ENCODE results near the gene NAGPA.

The NAGPA gene

GRCh38 chr16:5069048-5069447 lies 35.3 kb upstream of the NAGPA start:
- Mint-ChIP-seq H3K4me1 (peaks cover 28% of the 10 kb centered on the region), H3K36me3 (peaks cover 20% of the 10 kb centered on the region), H3K9me3 (no peaks in the 10 kb centered on the region), H3K4me3 (no peak overlapping the region), H3K27ac (no peak overlapping the region)
- ATAC-seq (no peak), DNase-seq (ENCODE audit: low spot score in 2 of 2) (no peak)

GRCh38 chr16:5066511-5066910 lies 32.8 kb upstream of the NAGPA start:
- H3K4me3 Mint-ChIP-seq, result no peak overlapping the region
- H3K4me1 Mint-ChIP-seq, result peaks cover 10% of the 10 kb centered on the region
- peaks cover 3% of the 10 kb centered on the region for H3K36me3 Mint-ChIP-seq
- no peak for DNase-seq (ENCODE audit: low spot score in 2 of 2)
- no peaks in the 10 kb centered on the region for H3K9me3 Mint-ChIP-seq
- no peak for ATAC-seq
- H3K27ac Mint-ChIP-seq, result no peak overlapping the region

GRCh38 chr16:5065813-5066212 lies 32.1 kb upstream of the NAGPA start, which contains the start of gene C16orf89:
Gene C16orf89, minus strand, starts transcription at chr16:5065956. Its CDS starts 48 bp downstream, at chr16:5065908.
- H3K27ac Mint-ChIP-seq, result no peak within 1 kb of the TSS
- no peaks in the 10 kb centered on the region for H3K36me3 Mint-ChIP-seq
- no peak within 1 kb of the TSS for H3K4me3 Mint-ChIP-seq
- DNase-seq (ENCODE audit: low spot score in 2 of 2) (no peak), ATAC-seq (peak; percentile 28)
- H3K4me1 Mint-ChIP-seq, result peaks cover 3% of the 10 kb centered on the region
- H3K9me3 Mint-ChIP-seq, result no peaks in the 10 kb centered on the region

- ATAC-seq (no peak), DNase-seq (ENCODE audit: low spot score in 2 of 2) (no peak)
- no peaks in the 10 kb centered on the region for H3K4me1 Mint-ChIP-seq
- no peaks in the 10 kb centered on the region for H3K36me3 Mint-ChIP-seq
- H3K27ac Mint-ChIP-seq, result no peak overlapping the region
- no peak overlapping the region for H3K4me3 Mint-ChIP-seq
- no peaks in the 10 kb centered on the region for H3K9me3 Mint-ChIP-seq
Measured at GRCh38 chr16:5065326-5065725, 31.6 kb upstream of the NAGPA start.

- Mint-ChIP-seq H3K4me3 (no peak overlapping the region), H3K9me3 (no peaks in the 10 kb centered on the region), H3K36me3 (no peaks in the 10 kb centered on the region), H3K27ac (no peak overlapping the region), H3K4me1 (no peaks in the 10 kb centered on the region)
- DNase-seq (ENCODE audit: low spot score in 2 of 2) (no peak), ATAC-seq (no peak)
Measured at GRCh38 chr16:5064915-5065314, 31.2 kb upstream of the NAGPA start.

GRCh38 chr16:5062790-5063765 lies 29.3 kb upstream of the NAGPA start:
- DNase-seq (ENCODE audit: low spot score in 2 of 2) (no peak), ATAC-seq (no peak)
- Mint-ChIP-seq H3K4me1 (no peaks in the 10 kb centered on the region), H3K27ac (no peak overlapping the region), H3K4me3 (no peak overlapping the region), H3K9me3 (no peaks in the 10 kb centered on the region), H3K36me3 (no peaks in the 10 kb centered on the region)

- Mint-ChIP-seq H3K4me1 (no peaks in the 10 kb centered on the region), H3K27ac (no peak overlapping the region), H3K4me3 (no peak overlapping the region)
Measured at GRCh38 chr16:5062051-5062450, 28.3 kb upstream of the NAGPA start.

GRCh38 chr16:5060073-5060641 lies 26.4 kb upstream of the NAGPA start:
- no peaks in the 10 kb centered on the region for H3K9me3 Mint-ChIP-seq
- H3K36me3 Mint-ChIP-seq, result no peaks in the 10 kb centered on the region
- H3K27ac Mint-ChIP-seq, result no peak overlapping the region
- H3K4me3 Mint-ChIP-seq, result no peak overlapping the region
- no peak for DNase-seq (ENCODE audit: low spot score in 2 of 2)
- H3K4me1 Mint-ChIP-seq, result no peaks in the 10 kb centered on the region
- no peak for ATAC-seq

More at GRCh38 chr16:5062051-5062450, 28.3 kb upstream of the NAGPA start:
- no peaks in the 10 kb centered on the region for H3K9me3 Mint-ChIP-seq
- DNase-seq (ENCODE audit: low spot score in 2 of 2) (no peak), ATAC-seq (no peak)
- no peaks in the 10 kb centered on the region for H3K36me3 Mint-ChIP-seq

GRCh38 chr16:5059386-5060072 lies 25.8 kb upstream of the NAGPA start:
- no peak overlapping the region for H3K27ac Mint-ChIP-seq

GRCh38 chr16:5058476-5058875 lies 24.7 kb upstream of the NAGPA start:
- no peak for ATAC-seq
- Mint-ChIP-seq H3K9me3 (no peaks in the 10 kb centered on the region), H3K36me3 (no peaks in the 10 kb centered on the region), H3K4me1 (no peaks in the 10 kb centered on the region), H3K4me3 (no peak overlapping the region), H3K27ac (no peak overlapping the region)
- DNase-seq (ENCODE audit: low spot score in 2 of 2), result no peak

More at GRCh38 chr16:5059386-5060072, 25.8 kb upstream of the NAGPA start:
- no peak for ATAC-seq
- Mint-ChIP-seq H3K4me3 (no peak overlapping the region), H3K9me3 (no peaks in the 10 kb centered on the region), H3K36me3 (no peaks in the 10 kb centered on the region), H3K4me1 (no peaks in the 10 kb centered on the region)
- DNase-seq (ENCODE audit: low spot score in 2 of 2), result no peak

- no peak overlapping the region for H3K27ac Mint-ChIP-seq
- H3K36me3 Mint-ChIP-seq, result no peaks in the 10 kb centered on the region
- peak; percentile 85 for ATAC-seq
- no peak overlapping the region for H3K4me3 Mint-ChIP-seq
- H3K4me1 Mint-ChIP-seq, result no peaks in the 10 kb centered on the region
- H3K9me3 Mint-ChIP-seq, result no peaks in the 10 kb centered on the region
- peak; percentile 14 to 66 for DNase-seq (ENCODE audit: low spot score in 2 of 2)
Measured at GRCh38 chr16:5056352-5056751, 22.6 kb upstream of the NAGPA start.

- Mint-ChIP-seq H3K4me3 (no peak overlapping the region), H3K4me1 (no peaks in the 10 kb centered on the region), H3K36me3 (no peaks in the 10 kb centered on the region), H3K9me3 (no peaks in the 10 kb centered on the region), H3K27ac (no peak overlapping the region)
- no peak for DNase-seq (ENCODE audit: low spot score in 2 of 2)
- no peak for ATAC-seq
Measured at GRCh38 chr16:5054876-5055865, 21.4 kb upstream of the NAGPA start.

- H3K27ac Mint-ChIP-seq, result peak overlapping the region; percentile 1
Measured at GRCh38 chr16:5046914-5047313, 13.2 kb upstream of the NAGPA start.

GRCh38 chr16:5045499-5046115 lies 11.9 kb upstream of the NAGPA start:
- peaks cover 4% of the 10 kb centered on the region for H3K36me3 Mint-ChIP-seq
- no peak for ATAC-seq
- no peak for DNase-seq (ENCODE audit: low spot score in 2 of 2)
- H3K4me3 Mint-ChIP-seq, result no peak overlapping the region
- H3K27ac Mint-ChIP-seq, result no peak overlapping the region
- peaks cover 8% of the 10 kb centered on the region for H3K4me1 Mint-ChIP-seq
- H3K9me3 Mint-ChIP-seq, result no peaks in the 10 kb centered on the region

More at GRCh38 chr16:5046914-5047313, 13.2 kb upstream of the NAGPA start:
- peaks cover 4% of the 10 kb centered on the region for H3K36me3 Mint-ChIP-seq
- DNase-seq (ENCODE audit: low spot score in 2 of 2) (no peak), ATAC-seq (no peak)
- H3K4me1 Mint-ChIP-seq, result no peaks in the 10 kb centered on the region
- no peak overlapping the region for H3K4me3 Mint-ChIP-seq
- H3K9me3 Mint-ChIP-seq, result no peaks in the 10 kb centered on the region

Data from stimulated activated effector memory CD8-positive, alpha-beta T cell treated with anti-CD3 and anti-CD28 coated beads, Interleukin-12 subunit alpha, Interleukin-12 subunit beta, amount 100 ng/mL, for 72 hours (primary cell).